HG02870 (cell line): ENCODE results near the gene IER5.
"Not testable (repeated sequence)": the region's sequence is repeated elsewhere in the genome, so short reads cannot be mapped to it uniquely, and the experiment has no call there.

ENCODE experiments used
- ATAC-seq: cut with Tn5 transposase; IDR thresholded peaks from one replicate; pipeline ENCODE4 v1.9.1; 2021; ENCODE audit warnings: mild to moderate bottlenecking, moderate library complexity; ENCODE audit not compliant: unreplicated experiment

IER5 gene

GRCh38 chr1:181088079-181089016, at the start of gene IER5:
Gene IER5, plus strand, starts transcription at chr1:181088700. Its CDS starts 203 bp downstream, at chr1:181088903.
- ATAC-seq = peak; percentile 62

GRCh38 chr1:181040284-181040865, 48.1 kb upstream of the IER5 start:
- no peak for ATAC-seq

- ATAC-seq = no peak
Measured at GRCh38 chr1:181043025-181043888, 45.2 kb upstream of the IER5 start.

- peak; percentile 90 for ATAC-seq
Measured at GRCh38 chr1:181044449-181044966, 44.0 kb upstream of the IER5 start.

- ATAC-seq = not testable (repeated sequence)
Measured at GRCh38 chr1:181045946-181046345, 42.6 kb upstream of the IER5 start.

GRCh38 chr1:181049378-181049777, 39.1 kb upstream of the IER5 start:
- ATAC-seq = no peak

- ATAC-seq = no peak
Measured at GRCh38 chr1:181050922-181051321, 37.6 kb upstream of the IER5 start.

- ATAC-seq = no peak
Measured at GRCh38 chr1:181056560-181056959, 31.9 kb upstream of the IER5 start.

- ATAC-seq = no peak
Measured at GRCh38 chr1:181057079-181057478, 31.4 kb upstream of the IER5 start.

GRCh38 chr1:181059435-181059834, 29.1 kb upstream of the IER5 start:
- ATAC-seq = no peak

- no peak for ATAC-seq
Measured at GRCh38 chr1:181060066-181060465, 28.4 kb upstream of the IER5 start.

- ATAC-seq = not testable (repeated sequence)
Measured at GRCh38 chr1:181060947-181061346, 27.6 kb upstream of the IER5 start.

GRCh38 chr1:181061487-181061886, 27.0 kb upstream of the IER5 start:
- ATAC-seq = no peak

- peak; percentile 79 for ATAC-seq
Measured at GRCh38 chr1:181061891-181062835, 26.3 kb upstream of the IER5 start.

GRCh38 chr1:181062836-181063428, 25.6 kb upstream of the IER5 start:
- peak; percentile 63 for ATAC-seq

- ATAC-seq = no peak
Measured at GRCh38 chr1:181064011-181064623, 24.4 kb upstream of the IER5 start.

GRCh38 chr1:181064702-181065101, 23.8 kb upstream of the IER5 start:
- ATAC-seq = no peak

GRCh38 chr1:181073638-181074037, 14.9 kb upstream of the IER5 start:
- ATAC-seq = no peak

- ATAC-seq = no peak
Measured at GRCh38 chr1:181075766-181076350, 12.6 kb upstream of the IER5 start.
